IMR-90 (cell line): ENCODE results near the gene HYAL2. TPM values are rescaled to one million over a fixed set of nuclear protein-coding genes. Genes with fewer than 3 reads are reported as not detected.

ENCODE experiments used
- ATAC-seq: fragments of 200-7000 bp; cut with Tn5 transposase; 2 replicates; pipeline ENCODE4 v1.9.1; 2020; ENCODE audit warnings: low read depth, mild to moderate bottlenecking, moderate library complexity
- BruUV-seq: library from RNA; stranded (reverse); fragments of 400-500 nt; replicated peaks from 2 replicates; lab custom pipeline; 2021; lab: Mats Ljungman, UMichigan
- CTCF ChIA-PET: fragments of 300-600 bp; formaldehyde crosslinking; extraction: SDS; loops from one replicate; lab custom pipeline; 2021; ENCODE audit warnings: antibody characterized with exemption; lab: Yijun Ruan, JAX
- POLR2A ChIA-PET: fragments of 300-600 bp; sonication (Branson Sonifier 250); formaldehyde crosslinking; loops from one replicate; lab custom pipeline; 2022; ENCODE audit warnings: antibody characterized with exemption; ENCODE audit not compliant: unreplicated experiment; lab: Charles Lee
- DNase-seq: peaks from one replicate; pipeline ENCODE4 v3.0.0; 2013
- H2AFZ ChIP-seq: replicated peaks from 2 replicates; pipeline ENCODE3; 2013; ENCODE audit warnings: low read length, mild to moderate bottlenecking; ENCODE audit not compliant: poor library complexity
- H2AK5ac ChIP-seq: 2 replicates; pipeline ENCODE4 v1.6.1; 2013; ENCODE audit warnings: low read depth, low read length, inconsistent platforms
- H2AK9ac ChIP-seq: replicated peaks from 2 replicates; pipeline ENCODE3; 2013; ENCODE audit warnings: mild to moderate bottlenecking, low read depth, low read length, moderate library complexity; ENCODE audit not compliant: poor library complexity
- H2BK120ac ChIP-seq: 2 replicates; pipeline ENCODE4 v1.6.1; 2013; ENCODE audit warnings: low read depth, low read length, inconsistent platforms
- H2BK15ac ChIP-seq: 3 replicates; pipeline ENCODE4 v1.6.1; 2013; ENCODE audit warnings: low read depth, low read length, inconsistent platforms
- H2BK20ac ChIP-seq: 2 replicates; pipeline ENCODE4 v1.6.1; 2013; ENCODE audit warnings: low read depth, mild to moderate bottlenecking, inconsistent platforms, low read length, moderate library complexity
- H2BK5ac ChIP-seq: 2 replicates; pipeline ENCODE4 v1.6.1; 2013; ENCODE audit warnings: mild to moderate bottlenecking, low read depth, low read length, inconsistent platforms; ENCODE audit not compliant: poor library complexity, severe bottlenecking
- H3K14ac ChIP-seq: replicated peaks from 2 replicates; pipeline ENCODE4 v1.6.1; 2013; ENCODE audit warnings: low read depth, low read length, inconsistent platforms
- H3K18ac ChIP-seq: 2 replicates; pipeline ENCODE4 v1.6.1; 2013; ENCODE audit warnings: low read depth, low read length, control low read depth
- H3K23ac ChIP-seq: 2 replicates; pipeline ENCODE4 v1.6.1; 2013; ENCODE audit warnings: low read depth, low read length, inconsistent platforms
- H3K27ac ChIP-seq: 2 replicates; pipeline ENCODE4 v1.5.1; 2013; ENCODE audit warnings: mild to moderate bottlenecking, control low read depth, low read length; ENCODE audit not compliant: insufficient read depth
- H3K27me3 ChIP-seq: 2 replicates; pipeline ENCODE4 v1.6.1; 2013; ENCODE audit warnings: low read length; ENCODE audit not compliant: control insufficient read depth, insufficient read depth
- H3K36me3 ChIP-seq: 2 replicates; pipeline ENCODE4 v1.6.1; 2013; ENCODE audit warnings: low read length, mixed read lengths; ENCODE audit not compliant: control insufficient read depth, insufficient read depth
- H3K4ac ChIP-seq: 2 replicates; pipeline ENCODE4 v1.6.1; 2013; ENCODE audit warnings: low read depth, low read length, inconsistent platforms
- H3K4me1 ChIP-seq: 2 replicates; pipeline ENCODE4 v1.6.1; 2013; ENCODE audit warnings: low read length, mixed read lengths; ENCODE audit not compliant: control insufficient read depth, insufficient read depth
- H3K4me2 ChIP-seq: 2 replicates; pipeline ENCODE4 v1.6.1; 2013; ENCODE audit warnings: low read depth, mild to moderate bottlenecking, control low read depth, low read length, moderate library complexity
- H3K4me3 ChIP-seq: 2 replicates; pipeline ENCODE4 v1.5.1; 2013; ENCODE audit warnings: low read depth, mild to moderate bottlenecking, control low read depth, low read length, moderate library complexity; ENCODE audit not compliant: insufficient read depth
- H3K56ac ChIP-seq: 2 replicates; pipeline ENCODE4 v1.6.1; 2013; ENCODE audit warnings: low read length, inconsistent platforms; ENCODE audit not compliant: insufficient read depth; ENCODE audit errors: extremely low read depth
- H3K79me1 ChIP-seq, 2 experiments: 2 replicates each; pipeline ENCODE4 v1.6.1; 2013; ENCODE audit warnings: low read length in 2 of 2, inconsistent platforms in 1 of 2, low read depth in 1 of 2
- H3K9ac ChIP-seq: 2 replicates; pipeline ENCODE4 v1.6.1; 2013; ENCODE audit warnings: low read depth, low read length, control low read depth
- H3K9me1 ChIP-seq: 2 replicates; pipeline ENCODE4 v1.6.1; 2013; ENCODE audit warnings: low read length, inconsistent platforms; ENCODE audit not compliant: insufficient read depth
- H3K9me3 ChIP-seq: 2 replicates; pipeline ENCODE4 v1.6.1; 2013; ENCODE audit warnings: low read length; ENCODE audit not compliant: control insufficient read depth, insufficient read depth
- H4K20me1 ChIP-seq: 2 replicates; pipeline ENCODE4 v1.6.1; 2013; ENCODE audit warnings: low read length, inconsistent platforms; ENCODE audit not compliant: insufficient read depth
- H4K5ac ChIP-seq: 2 replicates; pipeline ENCODE4 v1.6.1; 2013; ENCODE audit warnings: mild to moderate bottlenecking, low read depth, low read length, control low read depth
- H4K8ac ChIP-seq, 2 experiments: 2 replicates each; pipeline ENCODE4 v1.6.1; 2013; ENCODE audit warnings: low read depth in 2 of 2, low read length in 2 of 2, control low read depth in 1 of 2, inconsistent platforms in 1 of 2
- H4K91ac ChIP-seq: 2 replicates; pipeline ENCODE4 v1.6.1; 2013; ENCODE audit warnings: low read depth, low read length, inconsistent platforms; ENCODE audit not compliant: insufficient read depth
- CHD1 ChIP-seq: IDR thresholded peaks from 2 replicates; pipeline ENCODE4 v1.6.1; 2012; ENCODE audit warnings: low read depth, low read length, improper control_type of control experiment
- CTCF ChIP-seq: conservative IDR thresholded peaks from 2 replicates; pipeline ENCODE4 v1.5.1; 2012; ENCODE audit warnings: mild to moderate bottlenecking, low read depth, low read length, improper control_type of control experiment
- FOS ChIP-seq: fragments of 150-350 bp; IDR thresholded peaks from 2 replicates; pipeline ENCODE4 v1.6.1; 2016; ENCODE audit warnings: low read depth, low read length
- NFE2L2 ChIP-seq: fragments of 150-350 bp; IDR thresholded peaks from 2 replicates; pipeline ENCODE4 v1.6.1; 2016; ENCODE audit warnings: low read depth, mild to moderate bottlenecking, low read length
- SMC3 ChIP-seq: fragments of 150-350 bp; IDR thresholded peaks from 2 replicates; pipeline ENCODE4 v1.6.1; 2016; ENCODE audit warnings: low read depth, mild to moderate bottlenecking, antibody characterized with exemption, low read length, moderate library complexity
- WGBS, 2 experiments: methylation state at CpG; one replicate each; pipeline versions ENCODE4 v1.1.5 to v1.1.7; 2013; ENCODE audit warnings: missing lambda C conversion rate in 2 of 2; ENCODE audit not compliant: insufficient read length in 1 of 2; ENCODE audit errors: extremely low coverage in 2 of 2; 5-methylcytosine and 5-hydroxymethylcytosine counted together
- dilution Hi-C: fragments of 300-500 bp; cut with HindIII; formaldehyde crosslinking; loops from one replicate; pipeline ENCODE4 v1.14.3; 2018; ENCODE audit warnings: low sequenced_read_pairs; ENCODE audit not compliant: unreplicated experiment
- in situ Hi-C: fragments of 300-500 bp; cut with MboI; formaldehyde crosslinking; loops from 3 replicates; pipeline ENCODE4 v1.14.3; 2019; ENCODE audit warnings: low sequenced_read_pairs, inconsistent platforms, mixed read lengths
- intact Hi-C: fragments of 100-400 bp; cut with micrococcal nuclease; formaldehyde crosslinking; loops from 2 replicates; pipeline ENCODE4 v1.10.0; 2022
- polyA plus RNA-seq, 3 experiments: library from polyadenylated mRNA; depleted of rRNA; stranded (reverse); fragments of >200 nt; gene quantifications; 2 replicates each; pipeline ENCODE4 v1.2.3, GENCODE V29; 2012; ENCODE audit warnings: low replicate concordance in 1 of 3
- total RNA-seq: library from RNA; depleted of rRNA; stranded (reverse); fragments of >200 nt; gene quantifications from 2 replicates; pipeline ENCODE4 v1.2.3, GENCODE V29; 2012

The HYAL2 gene
- total and polyA plus RNA-seq, 2 of the 4 experiments (the other 2 are of a cell fraction), result 56.8 to 104 TPM

- H3K27me3 ChIP-seq, result no peaks in the 10 kb centered on the region
- H4K8ac ChIP-seq, result no peak overlapping the region
- no peak overlapping the region for H3K23ac ChIP-seq
- H2BK20ac ChIP-seq, result no peak overlapping the region
- H3K36me3 ChIP-seq, result no peaks in the 10 kb centered on the region
- BruUV-seq, result no TSS peak
- ChIA-PET POLR2A (no interaction called here), CTCF (no interaction called here)
- H3K9ac ChIP-seq, result no peak overlapping the region
- intact Hi-C loops, result no loop called here
- no peak overlapping the region for H3K4me3 ChIP-seq
- H4K5ac ChIP-seq, result no peak overlapping the region
- in situ Hi-C loops, result no loop called here
- H3K56ac ChIP-seq, result no peak overlapping the region
- TF ChIP-seq CHD1, result no peak
- TF ChIP-seq NFE2L2, result no peak
- TF ChIP-seq FOS, result no peak
- TF ChIP-seq SMC3, result no peak
- no peak for TF ChIP-seq CTCF
- H3K4me2 ChIP-seq, result no peak overlapping the region
- H3K4ac ChIP-seq, result no peak overlapping the region
- H2AK9ac ChIP-seq, result peak overlapping the region; percentile 37
- H3K9me3 ChIP-seq, result no peaks in the 10 kb centered on the region
- no peak overlapping the region for H2BK5ac ChIP-seq
- H2AK5ac ChIP-seq, result no peak overlapping the region
- no peak overlapping the region for H3K18ac ChIP-seq
- peaks cover 21% of the 10 kb centered on the region for H3K9me1 ChIP-seq
- no peak overlapping the region for H2BK15ac ChIP-seq
- no peak overlapping the region for H2BK120ac ChIP-seq
- dilution Hi-C loops, result no loop called here
- H3K14ac ChIP-seq, result no peak overlapping the region
- 85% methylated on average over 12 of the region's 32 CpGs; no CpG with 5 or more reads in 1 of the 2 experiments for WGBS, 2 experiments
- H4K20me1 ChIP-seq, result no peaks in the 10 kb centered on the region
- no peak overlapping the region for H2AFZ ChIP-seq
- H4K91ac ChIP-seq, result no peak overlapping the region
- no peak overlapping the region for H3K27ac ChIP-seq
- H3K4me1 ChIP-seq, result peaks cover 13% of the 10 kb centered on the region
- ATAC-seq (no peak), DNase-seq (no peak)
- H3K79me1 ChIP-seq, result peaks cover 13 to 31% of the 10 kb centered on the region in 2 experiments
These were observed 20.2 kb downstream of the HYAL2 start for GRCh38 chr3:50302095-50303012.
